GM23248 (cell line): ENCODE measurements around the gene NKX2-3. TPM values are rescaled to one million over a fixed set of nuclear protein-coding genes. Genes with fewer than 3 reads are reported as not detected.
A peak's percentile ranks its signal among the peaks of the same experiment; 100 is the strongest.

ENCODE experiments used
- DNase-seq: peaks from one replicate; pipeline ENCODE4 v3.0.0-alpha.2; 2015
- H2AFZ ChIP-seq: fragments of 200-600 bp; sonication (generic); 2 replicates; pipeline ENCODE4 v1.6.1; 2016; ENCODE audit warnings: antibody characterized with exemption
- H3F3A ChIP-seq: fragments of 200-600 bp; sonication (generic); 2 replicates; pipeline ENCODE4 v1.6.1; 2016; ENCODE audit warnings: mild to moderate bottlenecking, antibody characterized with exemption, mixed run types; ENCODE audit not compliant: insufficient read depth
- H3K27ac ChIP-seq: fragments of 200-600 bp; sonication (generic); 2 replicates; pipeline ENCODE4 v1.5.1; 2016; ENCODE audit warnings: mild to moderate bottlenecking
- H3K27me3 ChIP-seq: fragments of 200-600 bp; sonication (generic); replicated peaks from 2 replicates; pipeline ENCODE4 v1.6.1; 2016; ENCODE audit warnings: mild to moderate bottlenecking; ENCODE audit not compliant: insufficient read depth
- H3K36me3 ChIP-seq: fragments of 200-600 bp; sonication (generic); 2 replicates; pipeline ENCODE4 v1.6.1; 2016; ENCODE audit warnings: low read depth, mild to moderate bottlenecking
- H3K4me1 ChIP-seq: fragments of 200-600 bp; sonication (generic); 2 replicates; pipeline ENCODE4 v1.6.1; 2016; ENCODE audit warnings: mild to moderate bottlenecking; ENCODE audit not compliant: insufficient read depth
- H3K4me2 ChIP-seq: fragments of 200-600 bp; sonication (generic); one replicate; pipeline ENCODE4 v1.6.1; 2016; ENCODE audit warnings: mild to moderate bottlenecking; ENCODE audit not compliant: unreplicated experiment
- H3K4me3 ChIP-seq: fragments of 200-600 bp; sonication (generic); 2 replicates; pipeline ENCODE4 v1.5.1; 2016; ENCODE audit warnings: mild to moderate bottlenecking
- H3K79me2 ChIP-seq: fragments of 200-600 bp; sonication (generic); 2 replicates; pipeline ENCODE4 v1.6.1; 2016; ENCODE audit warnings: mild to moderate bottlenecking; ENCODE audit not compliant: insufficient read depth
- H3K9ac ChIP-seq: fragments of 200-600 bp; sonication (generic); 2 replicates; pipeline ENCODE4 v1.6.1; 2016; ENCODE audit warnings: mild to moderate bottlenecking
- H3K9me2 ChIP-seq: fragments of 200-600 bp; sonication (generic); 2 replicates; pipeline ENCODE4 v1.6.1; 2016; ENCODE audit warnings: mixed run types, mild to moderate bottlenecking, moderate library complexity; ENCODE audit not compliant: insufficient read depth
- H3K9me3 ChIP-seq: fragments of 200-600 bp; sonication (generic); one replicate; pipeline ENCODE4 v1.6.1; 2017; ENCODE audit warnings: low read depth
- H4K20me1 ChIP-seq: fragments of 200-600 bp; sonication (generic); 2 replicates; pipeline ENCODE4 v1.6.0; 2016; ENCODE audit not compliant: insufficient read depth
- EZH2 ChIP-seq: fragments of 200-600 bp; sonication (generic); IDR thresholded peaks from 2 replicates; pipeline ENCODE4 v1.6.1; 2018; ENCODE audit warnings: antibody characterized with exemption, mild to moderate bottlenecking; ENCODE audit not compliant: insufficient read depth, poor library complexity, severe bottlenecking
- EZH2phosphoT487 ChIP-seq: fragments of 200-600 bp; sonication (generic); IDR thresholded peaks from 2 replicates; pipeline ENCODE4 v1.6.1; 2018; ENCODE audit warnings: antibody characterized with exemption, moderate library complexity, mild to moderate bottlenecking, low read depth; ENCODE audit not compliant: insufficient read depth
- WGBS, 2 experiments: methylation state at CpG; one replicate each; pipeline ENCODE4 v1.1.6; 2015 to 2017; ENCODE audit warnings: low lambda C conversion rate in 2 of 2, low coverage in 1 of 2; ENCODE audit errors: missing lambda C conversion rate in 2 of 2; 5-methylcytosine and 5-hydroxymethylcytosine counted together
- in situ Hi-C: fragments of 300-500 bp; cut with MboI; formaldehyde crosslinking; loops from 2 replicates; pipeline ENCODE4 v1.15.0; 2020
- polyA plus RNA-seq: library from polyadenylated mRNA; unstranded; fragments of >200 nt; fragmentation: Nextera tagmentation; extraction: Ambion mirVana; gene quantifications from 2 replicates; pipeline ENCODE4 v1.2.1, GENCODE V29; 2016
- total RNA-seq: library from RNA; depleted of rRNA; stranded (reverse); fragments of >200 nt; shearing (Covaris generic); gene quantifications from 2 replicates; pipeline ENCODE4 v1.2.3, GENCODE V29; 2014

NKX2-3 gene
- total and polyA plus RNA-seq, 2 experiments from 2014 or later, result not detected

GRCh38 chr10:99522470-99523250, 10.1 kb upstream of the NKX2-3 start:
- Histone ChIP-seq H3K4me3 (no peak overlapping the region), H4K20me1 (no peaks in the 10 kb centered on the region), H3K9me2 (no peaks in the 10 kb centered on the region), H3K4me2 (no peak overlapping the region), H2AFZ (no peak overlapping the region), H3K27me3 (peaks cover 97% of the 10 kb centered on the region), H3K36me3 (no peaks in the 10 kb centered on the region), H3K9me3 (no peaks in the 10 kb centered on the region), H3K9ac (no peak overlapping the region), H3F3A (no peaks in the 10 kb centered on the region), H3K79me2 (no peaks in the 10 kb centered on the region), H3K4me1 (no peaks in the 10 kb centered on the region), H3K27ac (no peak overlapping the region)
- no peak for DNase-seq
- TF ChIP-seq EZH2 (peak; percentile 51), EZH2phosphoT487 (peak; percentile 75; the same call in 1 of the 2 replicates)
- WGBS, 2 experiments, result 7 to 14% methylated on average over 21 to 35 of the region's 35 CpGs
- in situ Hi-C loops, result no loop called here

- Histone ChIP-seq H3F3A (no peaks in the 10 kb centered on the region), H3K36me3 (no peaks in the 10 kb centered on the region), H3K27ac (no peak overlapping the region), H3K9ac (no peak overlapping the region), H3K79me2 (no peaks in the 10 kb centered on the region), H3K27me3 (peaks cover 97% of the 10 kb centered on the region), H3K9me2 (no peaks in the 10 kb centered on the region), H3K4me2 (no peak overlapping the region), H3K9me3 (no peaks in the 10 kb centered on the region), H3K4me3 (no peak overlapping the region), H2AFZ (no peak overlapping the region), H3K4me1 (no peaks in the 10 kb centered on the region), H4K20me1 (no peaks in the 10 kb centered on the region)
- in situ Hi-C loops, result no loop called here
- no peak for TF ChIP-seq EZH2
- no peak for TF ChIP-seq EZH2phosphoT487
- 3 to 4% methylated on average over 23 to 25 of the region's 25 CpGs for WGBS, 2 experiments
- no peak for DNase-seq
Observed at GRCh38 chr10:99523251-99523773, 9.4 kb upstream of the NKX2-3 start.

- no peaks in the 10 kb centered on the region for H3K4me1 ChIP-seq
- peaks cover 97% of the 10 kb centered on the region for H3K27me3 ChIP-seq
- WGBS, 2 experiments, result 19 to 24% methylated on average over 10 of the region's 10 CpGs
- H3K36me3 ChIP-seq, result no peaks in the 10 kb centered on the region
- H2AFZ ChIP-seq, result no peak overlapping the region
- no peak overlapping the region for H3K27ac ChIP-seq
- H3K9me3 ChIP-seq, result no peaks in the 10 kb centered on the region
- in situ Hi-C loops, result no loop called here
- H4K20me1 ChIP-seq, result no peaks in the 10 kb centered on the region
- no peak for DNase-seq
- TF ChIP-seq EZH2phosphoT487 (no peak), EZH2 (peak; percentile 49)
- H3K4me2 ChIP-seq, result no peak overlapping the region
- H3K4me3 ChIP-seq, result no peak overlapping the region
- H3F3A ChIP-seq, result no peaks in the 10 kb centered on the region
- H3K9me2 ChIP-seq, result no peaks in the 10 kb centered on the region
- H3K9ac ChIP-seq, result no peak overlapping the region
- H3K79me2 ChIP-seq, result no peaks in the 10 kb centered on the region
Observed at GRCh38 chr10:99524050-99524666, 8.6 kb upstream of the NKX2-3 start.

DNA sequence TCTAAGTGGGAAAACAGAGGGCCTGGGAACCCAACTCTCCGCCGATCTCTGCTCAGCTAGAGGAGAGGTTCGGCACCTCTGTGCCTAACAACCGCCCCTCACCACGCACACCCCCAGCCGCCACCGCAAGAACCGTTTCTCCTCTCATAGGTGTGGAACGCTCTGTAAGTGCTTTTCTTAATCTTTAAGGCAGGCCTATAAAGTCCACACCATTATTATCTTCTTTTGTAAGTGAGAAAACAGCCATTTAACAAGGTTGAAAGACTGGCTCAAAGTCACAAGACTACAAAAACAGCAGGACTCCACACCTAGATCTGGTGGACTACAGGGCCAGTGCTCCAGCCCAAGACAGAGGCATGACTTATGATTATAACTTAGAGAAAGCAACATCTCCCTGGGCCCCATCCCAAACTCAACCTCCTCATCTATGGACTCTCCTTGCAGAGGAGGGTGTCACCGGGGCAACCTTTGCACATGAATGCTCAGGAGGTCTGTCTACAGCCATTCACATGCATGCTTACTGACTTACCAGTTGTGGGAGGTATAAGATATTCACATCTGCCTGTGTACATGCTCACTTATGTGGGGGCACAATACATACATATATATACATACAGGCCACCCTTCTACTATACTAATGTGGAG, 7.9 kb upstream of the NKX2-3 start:
- no peaks in the 10 kb centered on the region for H3K36me3 ChIP-seq
- no peaks in the 10 kb centered on the region for H3F3A ChIP-seq
- no peak overlapping the region for H2AFZ ChIP-seq
- H3K27me3 ChIP-seq, result peaks cover 97% of the 10 kb centered on the region
- H3K9ac ChIP-seq, result no peak overlapping the region
- no peak overlapping the region for H3K4me2 ChIP-seq
- H3K27ac ChIP-seq, result no peak overlapping the region
- no peak overlapping the region for H3K4me3 ChIP-seq
- H3K9me3 ChIP-seq, result no peaks in the 10 kb centered on the region
- in situ Hi-C loops, result no loop called here
- TF ChIP-seq EZH2 (no peak), EZH2phosphoT487 (no peak)
- no peak for DNase-seq
- no peaks in the 10 kb centered on the region for H3K79me2 ChIP-seq
- H4K20me1 ChIP-seq, result no peaks in the 10 kb centered on the region
- WGBS, 2 experiments, result 18 to 24% methylated on average over 10 of the region's 10 CpGs
- H3K9me2 ChIP-seq, result no peaks in the 10 kb centered on the region
- H3K4me1 ChIP-seq, result no peaks in the 10 kb centered on the region
